GM18867 (cell line): ENCODE measurements around the gene SPC25.

ENCODE experiments used
- ATAC-seq: cut with Tn5 transposase; IDR thresholded peaks from one replicate; pipeline ENCODE4 v1.9.1; 2021; ENCODE audit warnings: mild to moderate bottlenecking, moderate library complexity; ENCODE audit not compliant: unreplicated experiment

SPC25 gene

GRCh38 chr2:168848225-168848624 lies 42.0 kb downstream of the SPC25 start:
- ATAC-seq = no peak

- no peak for ATAC-seq
These were observed 47.0 kb downstream of the SPC25 start for GRCh38 chr2:168843253-168843652.

- no peak for ATAC-seq
These were observed 48.8 kb downstream of the SPC25 start for GRCh38 chr2:168841445-168841844.

- ATAC-seq = no peak
These were observed 54.3 kb downstream of the SPC25 start for GRCh38 chr2:168835969-168836368.

GRCh38 chr2:168831662-168832061 lies 58.6 kb downstream of the SPC25 start:
- no peak for ATAC-seq

- ATAC-seq = no peak
These were observed 59.3 kb downstream of the SPC25 start for GRCh38 chr2:168830958-168831357.

- ATAC-seq = no peak
These were observed 65.1 kb downstream of the SPC25 start for GRCh38 chr2:168825126-168825525.

GRCh38 chr2:168821992-168822391 lies 68.2 kb downstream of the SPC25 start:
- ATAC-seq = no peak

GRCh38 chr2:168821577-168821976 lies 68.7 kb downstream of the SPC25 start:
- ATAC-seq = no peak
